ENCODE data around the gene ISM2.

Gene ISM2

GRCh38 chr14:77507762-77508161, 9.1 kb upstream of the ISM2 start:
- no peak for DNase-seq

- no peak for DNase-seq
Observed at GRCh38 chr14:77505031-77505430, 6.4 kb upstream of the ISM2 start.

GRCh38 chr14:77503138-77503537, 4.5 kb upstream of the ISM2 start:
- no peak for DNase-seq

GRCh38 chr14:77502109-77502782, 3.6 kb upstream of the ISM2 start:
- no peak for DNase-seq

- DNase-seq, result peak in 1 of 2 donors; percentile 8
Observed at GRCh38 chr14:77498984-77499527, 440 bp upstream of the ISM2 start.

GRCh38 chr14:77495334-77495733, 3.3 kb downstream of the ISM2 start:
- no peak for DNase-seq

GRCh38 chr14:77491056-77491455, 7.6 kb downstream of the ISM2 start:
- DNase-seq, result no peak

GRCh38 chr14:77490347-77490986, 8.1 kb downstream of the ISM2 start:
- no peak for DNase-seq

- no peak for DNase-seq
Observed at GRCh38 chr14:77489041-77489440, 9.6 kb downstream of the ISM2 start.

GRCh38 chr14:77488558-77488957, 10.1 kb downstream of the ISM2 start:
- DNase-seq, result no peak

GRCh38 chr14:77485901-77486678, 12.5 kb downstream of the ISM2 start:
- no peak for DNase-seq

- no peak for DNase-seq
Observed at GRCh38 chr14:77485256-77485655, 13.4 kb downstream of the ISM2 start.

GRCh38 chr14:77482422-77482821, 16.2 kb downstream of the ISM2 start:
- no peak for DNase-seq

- no peak for DNase-seq
Observed at GRCh38 chr14:77478796-77479195, 19.8 kb downstream of the ISM2 start.

- DNase-seq, result no peak
Observed at GRCh38 chr14:77478029-77478428, 20.6 kb downstream of the ISM2 start.

GRCh38 chr14:77475432-77476115, 23.0 kb downstream of the ISM2 start:
- no peak for DNase-seq

- DNase-seq, result no peak
Observed at GRCh38 chr14:77474479-77475177, 24.0 kb downstream of the ISM2 start.

GRCh38 chr14:77473921-77474320, 24.7 kb downstream of the ISM2 start:
- DNase-seq, result no peak

GRCh38 chr14:77470224-77470870, 28.3 kb downstream of the ISM2 start:
- no peak for DNase-seq

GRCh38 chr14:77469539-77469938, 29.1 kb downstream of the ISM2 start:
- DNase-seq, result no peak

- DNase-seq, result no peak
Observed at GRCh38 chr14:77469067-77469505, 29.5 kb downstream of the ISM2 start.

- DNase-seq, result no peak
Observed at GRCh38 chr14:77467801-77468200, 30.8 kb downstream of the ISM2 start.

Data from stimulated activated CD4-positive, alpha-beta T cell treated with anti-CD3 and anti-CD28 coated beads, Interleukin-2, amount 100 ng/mL, for 24 hours (primary cell).